ENCODE data around the gene PIK3C2G. TPM values are rescaled to one million over a fixed set of nuclear protein-coding genes. Genes with fewer than 3 reads are reported as not detected.

The PIK3C2G gene
- total and polyA plus RNA-seq, 2 of the 4 experiments (the other 2 are of a cell fraction): not detected

GRCh38 chr12:18421867-18422266 is 160.5 kb downstream of the PIK3C2G start:
- Histone ChIP-seq H3K4me1 (ENCODE audit: control insufficient read depth, insufficient read depth, low read length) (peaks cover 7% of the 10 kb centered on the region), H3K27ac (ENCODE audit: insufficient read depth, low read length) (no peak overlapping the region), H4K5ac (ENCODE audit: low read depth, low read length) (no peak overlapping the region), H3K4me3 (ENCODE audit: insufficient read depth, low read depth, low read length) (no peak overlapping the region), H3K23ac (ENCODE audit: low read depth, low read length) (no peak overlapping the region), H2BK5ac (ENCODE audit: low read depth, low read length, poor library complexity, severe bottlenecking) (peak overlapping the region; percentile 66), H3K4me2 (ENCODE audit: low read depth, low read length) (peak overlapping the region; percentile 65), H2BK120ac (ENCODE audit: low read depth, low read length) (no peak overlapping the region), H3K27me3 (ENCODE audit: control insufficient read depth, insufficient read depth, low read length) (no peaks in the 10 kb centered on the region), H3K18ac (ENCODE audit: low read depth, low read length) (no peak overlapping the region), H3K36me3 (ENCODE audit: control insufficient read depth, insufficient read depth, low read length) (no peaks in the 10 kb centered on the region), H3K56ac (ENCODE audit: extremely low read depth, insufficient read depth, low read length) (no peak overlapping the region), H3K9me1 (ENCODE audit: insufficient read depth, low read length) (0 out of 2 replicates have a peak, but pooled peaks cover 2% of the 10 kb centered on the region), H2AFZ (replicated peaks; ENCODE audit: low read length, poor library complexity) (no peak overlapping the region), H4K8ac (ENCODE audit: low read depth in 2 of 2, low read length in 2 of 2) (no peak overlapping the region), H2AK5ac (ENCODE audit: low read depth, low read length) (no peak overlapping the region), H3K9me3 (ENCODE audit: control insufficient read depth, insufficient read depth, low read length) (no peaks in the 10 kb centered on the region), H3K9ac (ENCODE audit: low read depth, low read length) (no peak overlapping the region; the same call in 1 of the 2 replicates), H3K4ac (ENCODE audit: low read depth, low read length) (no peak overlapping the region), H3K79me1 (ENCODE audit: low read depth in 1 of 2, low read length in 2 of 2) (no peaks in the 10 kb centered on the region), H3K14ac (replicated peaks; ENCODE audit: low read depth, low read length) (0 out of 2 replicates have a peak overlapping the region, but pooled peaks have one; percentile 50), H4K91ac (ENCODE audit: insufficient read depth, low read depth, low read length) (no peak overlapping the region), H4K20me1 (ENCODE audit: insufficient read depth, low read length) (no peaks in the 10 kb centered on the region), H2AK9ac (replicated peaks; ENCODE audit: low read depth, low read length, poor library complexity) (no peak overlapping the region), H2BK15ac (ENCODE audit: low read depth, low read length) (no peak overlapping the region), H2BK20ac (ENCODE audit: low read depth, low read length) (no peak overlapping the region)
- intact Hi-C loops (cut with micrococcal nuclease): loop anchor here (5.0 kb wide), 1 partner anchor 40 kb away; no protein-coding TSS in a partner anchor
- TF ChIP-seq POLR2A (IDR thresholded peaks at IDR 0.05; ENCODE audit: low read depth, low read length): no peak
- TF ChIP-seq SMC3 (IDR thresholded peaks at IDR 0.05; ENCODE audit: low read depth, low read length): no peak
- TF ChIP-seq, protein P1, sequence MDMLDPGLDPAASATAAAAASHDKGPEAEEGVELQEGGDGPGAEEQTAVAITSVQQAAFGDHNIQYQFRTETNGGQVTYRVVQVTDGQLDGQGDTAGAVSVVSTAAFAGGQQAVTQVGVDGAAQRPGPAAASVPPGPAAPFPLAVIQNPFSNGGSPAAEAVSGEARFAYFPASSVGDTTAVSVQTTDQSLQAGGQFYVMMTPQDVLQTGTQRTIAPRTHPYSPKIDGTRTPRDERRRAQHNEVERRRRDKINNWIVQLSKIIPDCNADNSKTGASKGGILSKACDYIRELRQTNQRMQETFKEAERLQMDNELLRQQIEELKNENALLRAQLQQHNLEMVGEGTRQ (IDR thresholded peaks at IDR 0.05; ENCODE audit: low read depth, low read length): no peak
- TF ChIP-seq, protein P2, sequence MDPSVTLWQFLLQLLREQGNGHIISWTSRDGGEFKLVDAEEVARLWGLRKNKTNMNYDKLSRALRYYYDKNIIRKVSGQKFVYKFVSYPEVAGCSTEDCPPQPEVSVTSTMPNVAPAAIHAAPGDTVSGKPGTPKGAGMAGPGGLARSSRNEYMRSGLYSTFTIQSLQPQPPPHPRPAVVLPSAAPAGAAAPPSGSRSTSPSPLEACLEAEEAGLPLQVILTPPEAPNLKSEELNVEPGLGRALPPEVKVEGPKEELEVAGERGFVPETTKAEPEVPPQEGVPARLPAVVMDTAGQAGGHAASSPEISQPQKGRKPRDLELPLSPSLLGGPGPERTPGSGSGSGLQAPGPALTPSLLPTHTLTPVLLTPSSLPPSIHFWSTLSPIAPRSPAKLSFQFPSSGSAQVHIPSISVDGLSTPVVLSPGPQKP (IDR thresholded peaks at IDR 0.05; ENCODE audit: borderline replicate concordance, low read depth, low read length): no peak
- no peak for TF ChIP-seq BHLHE40 (IDR thresholded peaks at IDR 0.05; ENCODE audit: low read depth, low read length)
- TF ChIP-seq NFE2L2 (IDR thresholded peaks at IDR 0.05; ENCODE audit: low read depth, low read length): no peak
- TF ChIP-seq RAD21 (IDR thresholded peaks at IDR 0.05; ENCODE audit: low read length): no peak
- TF ChIP-seq, protein P3, sequence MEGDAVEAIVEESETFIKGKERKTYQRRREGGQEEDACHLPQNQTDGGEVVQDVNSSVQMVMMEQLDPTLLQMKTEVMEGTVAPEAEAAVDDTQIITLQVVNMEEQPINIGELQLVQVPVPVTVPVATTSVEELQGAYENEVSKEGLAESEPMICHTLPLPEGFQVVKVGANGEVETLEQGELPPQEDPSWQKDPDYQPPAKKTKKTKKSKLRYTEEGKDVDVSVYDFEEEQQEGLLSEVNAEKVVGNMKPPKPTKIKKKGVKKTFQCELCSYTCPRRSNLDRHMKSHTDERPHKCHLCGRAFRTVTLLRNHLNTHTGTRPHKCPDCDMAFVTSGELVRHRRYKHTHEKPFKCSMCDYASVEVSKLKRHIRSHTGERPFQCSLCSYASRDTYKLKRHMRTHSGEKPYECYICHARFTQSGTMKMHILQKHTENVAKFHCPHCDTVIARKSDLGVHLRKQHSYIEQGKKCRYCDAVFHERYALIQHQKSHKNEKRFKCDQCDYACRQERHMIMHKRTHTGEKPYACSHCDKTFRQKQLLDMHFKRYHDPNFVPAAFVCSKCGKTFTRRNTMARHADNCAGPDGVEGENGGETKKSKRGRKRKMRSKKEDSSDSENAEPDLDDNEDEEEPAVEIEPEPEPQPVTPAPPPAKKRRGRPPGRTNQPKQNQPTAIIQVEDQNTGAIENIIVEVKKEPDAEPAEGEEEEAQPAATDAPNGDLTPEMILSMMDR (conservative IDR thresholded peaks at IDR 0.05; ENCODE audit: low read depth, low read length): no peak
- TF ChIP-seq MXI1 (IDR thresholded peaks at IDR 0.05; ENCODE audit: borderline replicate concordance, low read depth, low read length): no peak
- TF ChIP-seq MAFK (IDR thresholded peaks at IDR 0.05; ENCODE audit: low read depth, low read length): no peak
- TF ChIP-seq FOS (IDR thresholded peaks at IDR 0.05; ENCODE audit: low read depth, low read length): no peak
- CTCF ChIA-PET: no interaction called here
- in situ Hi-C loops (cut with MboI; ENCODE audit: low sequenced_read_pairs): no loop called here
- WGBS, 2 experiments (ENCODE audit: extremely low coverage in 2 of 2, insufficient read length in 1 of 2): no CpG with 5 or more reads among the region's 3 CpGs
- peak; percentile 53 for ATAC-seq (ENCODE audit: low read depth)
- no TSS peak for BruUV-seq (replicated peaks)
- dilution Hi-C loops (cut with HindIII; ENCODE audit: low sequenced_read_pairs, unreplicated experiment): no loop called here
- POLR2A ChIA-PET (ENCODE audit: unreplicated experiment): no interaction called here
- DNase-seq: peak; percentile 75

Measured in IMR-90 (cell line).